HepG2 (cell line): Measurements from ENCODE around the gene RHO. TPM values are rescaled to one million over a fixed set of nuclear protein-coding genes. Genes with fewer than 3 reads are reported as not detected.

Source experiments
- BORCS8-MEF2B ChIP-seq: sonication (generic); formaldehyde crosslinking; IDR thresholded peaks from 2 replicates; pipeline ENCODE4 v1.8.0; 2022; ENCODE audit warnings: mild to moderate bottlenecking, missing genetic modification reagents
- FOXA1 ChIP-seq, 2 experiments: fragments of 450-650 bp in 1 of 2; sonication (generic) in 1 of 2; formaldehyde crosslinking in 1 of 2; IDR thresholded peaks; 2 replicates each; pipeline versions ENCODE4 v1.4.0 to v1.6.1; 2016 to 2020; ENCODE audit warnings: missing genetic modification reagents in 1 of 2
- IKZF4 ChIP-seq: sonication (generic); formaldehyde crosslinking; IDR thresholded peaks from 2 replicates; pipeline ENCODE4 v1.5.1; 2020; ENCODE audit warnings: borderline replicate concordance, mild to moderate bottlenecking, low read depth, missing genetic modification reagents; ENCODE audit errors: not compliant biosample characterization
- NAIF1 ChIP-seq: sonication (generic); formaldehyde crosslinking; IDR thresholded peaks from 2 replicates; pipeline ENCODE4 v1.5.0; 2020; ENCODE audit warnings: mild to moderate bottlenecking, missing genetic modification reagents, borderline replicate concordance
- RFXAP ChIP-seq: sonication (generic); formaldehyde crosslinking; IDR thresholded peaks from 2 replicates; pipeline ENCODE4 v1.4.0; 2020; ENCODE audit warnings: missing genetic modification reagents, borderline replicate concordance
- SP5 ChIP-seq: IDR thresholded peaks from 2 replicates; pipeline ENCODE4 v1.6.1; 2016; ENCODE audit warnings: low read depth, borderline replicate concordance
- THAP11 ChIP-seq: IDR thresholded peaks from 2 replicates; pipeline ENCODE4 v1.6.1; 2016; ENCODE audit warnings: missing biosample characterization, missing genetic modification reagents
- TOPORS ChIP-seq: sonication (generic); formaldehyde crosslinking; IDR thresholded peaks from 2 replicates; pipeline ENCODE4 v1.8.0; 2023; ENCODE audit warnings: mild to moderate bottlenecking, missing genetic modification reagents
- ZFY ChIP-seq: sonication (generic); formaldehyde crosslinking; IDR thresholded peaks from 2 replicates; pipeline ENCODE4 v1.4.0; 2020; ENCODE audit warnings: missing genetic modification reagents
- ZKSCAN1 ChIP-seq: fragments of 150-350 bp; IDR thresholded peaks from 2 replicates; pipeline ENCODE4 v1.6.1; 2014; ENCODE audit warnings: low read length
- ZNF224 ChIP-seq: sonication (generic); formaldehyde crosslinking; IDR thresholded peaks from 2 replicates; pipeline ENCODE4 v1.5.0; 2020; ENCODE audit warnings: mild to moderate bottlenecking, missing genetic modification reagents
- ZNF550 ChIP-seq: sonication (generic); formaldehyde crosslinking; IDR thresholded peaks from 2 replicates; pipeline ENCODE4 v1.4.0; 2020; ENCODE audit warnings: mild to moderate bottlenecking, missing genetic modification reagents, borderline replicate concordance
- ZNF616 ChIP-seq: sonication (generic); formaldehyde crosslinking; IDR thresholded peaks from 2 replicates; pipeline ENCODE4 v1.5.0; 2020; ENCODE audit warnings: low read depth, mild to moderate bottlenecking, missing genetic modification reagents
- polyA plus RNA-seq, 8 experiments: library from polyadenylated mRNA; depleted of rRNA in 3 of 8; stranded (reverse) in 7 of 8; unstranded in 1 of 8; fragments of >200 nt; fragmentation: Illumina TruSeq in 4 of 8; extraction: Trizol in 4 of 8; gene quantifications; 2 replicates each; pipeline versions ENCODE4 v1.2.1 to v1.2.3, GENCODE V29; 2011 to 2016; ENCODE audit warnings: low read depth in 4 of 8, missing spikeins in 1 of 8, mixed read lengths in 1 of 8; ENCODE audit not compliant: insufficient read depth in 1 of 8
- total RNA-seq, 5 experiments: library from RNA; depleted of rRNA; stranded (reverse); fragments of >200 nt; fragmentation: Illumina TruSeq; extraction: Trizol; gene quantifications; 2 replicates each; pipeline ENCODE4 v1.2.3, GENCODE V29; 2016; ENCODE audit warnings: low read depth in 1 of 5
- TF ChIP-seq, protein P1 (sequence below): IDR thresholded peaks from 2 replicates; pipeline ENCODE4 v1.4.0; 2020; ENCODE audit warnings: mild to moderate bottlenecking, missing genetic modification reagents
- TF ChIP-seq, protein P2 (sequence below): sonication (generic); formaldehyde crosslinking; IDR thresholded peaks from 2 replicates; pipeline ENCODE4 v1.4.0; 2020; ENCODE audit warnings: missing genetic modification reagents
- TF ChIP-seq, protein P3 (sequence below): sonication (generic); formaldehyde crosslinking; IDR thresholded peaks from 2 replicates; pipeline ENCODE4 v1.5.0; 2020; ENCODE audit warnings: missing genetic modification reagents, mild to moderate bottlenecking, borderline replicate concordance
- TF ChIP-seq, protein P4 (sequence below): IDR thresholded peaks from 2 replicates; pipeline ENCODE4 v1.6.1; 2016; ENCODE audit warnings: mild to moderate bottlenecking

Gene RHO
- total and polyA plus RNA-seq, 2 of the 13 experiments (the other 11 are each of a cell fraction or from before 2014, with no cell fraction given) = not detected

DNA sequence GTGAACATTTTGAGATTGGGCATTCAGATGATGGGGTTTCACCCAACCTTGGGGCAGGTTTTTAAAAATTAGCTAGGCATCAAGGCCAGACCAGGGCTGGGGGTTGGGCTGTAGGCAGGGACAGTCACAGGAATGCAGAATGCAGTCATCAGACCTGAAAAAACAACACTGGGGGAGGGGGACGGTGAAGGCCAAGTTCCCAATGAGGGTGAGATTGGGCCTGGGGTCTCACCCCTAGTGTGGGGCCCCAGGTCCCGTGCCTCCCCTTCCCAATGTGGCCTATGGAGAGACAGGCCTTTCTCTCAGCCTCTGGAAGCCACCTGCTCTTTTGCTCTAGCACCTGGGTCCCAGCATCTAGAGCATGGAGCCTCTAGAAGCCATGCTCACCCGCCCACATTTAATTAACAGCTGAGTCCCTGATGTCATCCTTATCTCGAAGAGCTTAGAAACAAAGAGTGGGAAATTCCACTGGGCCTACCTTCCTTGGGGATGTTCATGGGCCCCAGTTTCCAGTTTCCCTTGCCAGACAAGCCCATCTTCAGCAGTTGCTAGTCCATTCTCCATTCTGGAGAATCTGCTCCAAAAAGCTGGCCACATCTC, 6.1 kb downstream of the RHO start (continued):
- TF ChIP-seq, protein P1, sequence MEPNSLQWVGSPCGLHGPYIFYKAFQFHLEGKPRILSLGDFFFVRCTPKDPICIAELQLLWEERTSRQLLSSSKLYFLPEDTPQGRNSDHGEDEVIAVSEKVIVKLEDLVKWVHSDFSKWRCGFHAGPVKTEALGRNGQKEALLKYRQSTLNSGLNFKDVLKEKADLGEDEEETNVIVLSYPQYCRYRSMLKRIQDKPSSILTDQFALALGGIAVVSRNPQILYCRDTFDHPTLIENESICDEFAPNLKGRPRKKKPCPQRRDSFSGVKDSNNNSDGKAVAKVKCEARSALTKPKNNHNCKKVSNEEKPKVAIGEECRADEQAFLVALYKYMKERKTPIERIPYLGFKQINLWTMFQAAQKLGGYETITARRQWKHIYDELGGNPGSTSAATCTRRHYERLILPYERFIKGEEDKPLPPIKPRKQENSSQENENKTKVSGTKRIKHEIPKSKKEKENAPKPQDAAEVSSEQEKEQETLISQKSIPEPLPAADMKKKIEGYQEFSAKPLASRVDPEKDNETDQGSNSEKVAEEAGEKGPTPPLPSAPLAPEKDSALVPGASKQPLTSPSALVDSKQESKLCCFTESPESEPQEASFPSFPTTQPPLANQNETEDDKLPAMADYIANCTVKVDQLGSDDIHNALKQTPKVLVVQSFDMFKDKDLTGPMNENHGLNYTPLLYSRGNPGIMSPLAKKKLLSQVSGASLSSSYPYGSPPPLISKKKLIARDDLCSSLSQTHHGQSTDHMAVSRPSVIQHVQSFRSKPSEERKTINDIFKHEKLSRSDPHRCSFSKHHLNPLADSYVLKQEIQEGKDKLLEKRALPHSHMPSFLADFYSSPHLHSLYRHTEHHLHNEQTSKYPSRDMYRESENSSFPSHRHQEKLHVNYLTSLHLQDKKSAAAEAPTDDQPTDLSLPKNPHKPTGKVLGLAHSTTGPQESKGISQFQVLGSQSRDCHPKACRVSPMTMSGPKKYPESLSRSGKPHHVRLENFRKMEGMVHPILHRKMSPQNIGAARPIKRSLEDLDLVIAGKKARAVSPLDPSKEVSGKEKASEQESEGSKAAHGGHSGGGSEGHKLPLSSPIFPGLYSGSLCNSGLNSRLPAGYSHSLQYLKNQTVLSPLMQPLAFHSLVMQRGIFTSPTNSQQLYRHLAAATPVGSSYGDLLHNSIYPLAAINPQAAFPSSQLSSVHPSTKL = no peak
- TF ChIP-seq THAP11 (CRISPR knock-in tag) (no peak), FOXA1 (IDR thresholded peaks at IDR 0.05) (no peak), FOXA1 (CRISPR knock-in tag; IDR thresholded peaks at IDR 0.05) (peak; percentile 45; the same call in 1 of the 2 replicates), SP5 (0 out of 2 replicates have a peak, but pooled peaks have one; percentile 46), ZNF616 (CRISPR knock-in tag) (no peak), RFXAP (CRISPR knock-in tag) (0 out of 2 replicates have a peak, but pooled peaks have one; percentile 29), ZNF550 (CRISPR knock-in tag) (no peak), BORCS8-MEF2B (CRISPR knock-in tag) (no peak), IKZF4 (CRISPR knock-in tag) (peak; percentile 65), ZNF224 (CRISPR knock-in tag) (no peak), ZKSCAN1 (no peak), TOPORS (CRISPR knock-in tag) (no peak), NAIF1 (CRISPR knock-in tag) (no peak), ZFY (CRISPR knock-in tag) (peak; percentile 41; the same call in 1 of the 2 replicates)
- TF ChIP-seq, protein P2, sequence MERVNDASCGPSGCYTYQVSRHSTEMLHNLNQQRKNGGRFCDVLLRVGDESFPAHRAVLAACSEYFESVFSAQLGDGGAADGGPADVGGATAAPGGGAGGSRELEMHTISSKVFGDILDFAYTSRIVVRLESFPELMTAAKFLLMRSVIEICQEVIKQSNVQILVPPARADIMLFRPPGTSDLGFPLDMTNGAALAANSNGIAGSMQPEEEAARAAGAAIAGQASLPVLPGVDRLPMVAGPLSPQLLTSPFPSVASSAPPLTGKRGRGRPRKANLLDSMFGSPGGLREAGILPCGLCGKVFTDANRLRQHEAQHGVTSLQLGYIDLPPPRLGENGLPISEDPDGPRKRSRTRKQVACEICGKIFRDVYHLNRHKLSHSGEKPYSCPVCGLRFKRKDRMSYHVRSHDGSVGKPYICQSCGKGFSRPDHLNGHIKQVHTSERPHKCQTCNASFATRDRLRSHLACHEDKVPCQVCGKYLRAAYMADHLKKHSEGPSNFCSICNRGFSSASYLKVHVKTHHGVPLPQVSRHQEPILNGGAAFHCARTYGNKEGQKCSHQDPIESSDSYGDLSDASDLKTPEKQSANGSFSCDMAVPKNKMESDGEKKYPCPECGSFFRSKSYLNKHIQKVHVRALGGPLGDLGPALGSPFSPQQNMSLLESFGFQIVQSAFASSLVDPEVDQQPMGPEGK (CRISPR knock-in tag) = peak; percentile 38
- TF ChIP-seq, protein P3, sequence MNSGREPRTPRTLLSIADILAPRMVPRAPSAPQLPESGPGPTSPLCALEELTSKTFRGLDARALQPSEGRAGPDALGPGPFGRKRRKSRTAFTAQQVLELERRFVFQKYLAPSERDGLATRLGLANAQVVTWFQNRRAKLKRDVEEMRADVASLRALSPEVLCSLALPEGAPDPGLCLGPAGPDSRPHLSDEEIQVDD (CRISPR knock-in tag) = no peak
- TF ChIP-seq, protein P4, sequence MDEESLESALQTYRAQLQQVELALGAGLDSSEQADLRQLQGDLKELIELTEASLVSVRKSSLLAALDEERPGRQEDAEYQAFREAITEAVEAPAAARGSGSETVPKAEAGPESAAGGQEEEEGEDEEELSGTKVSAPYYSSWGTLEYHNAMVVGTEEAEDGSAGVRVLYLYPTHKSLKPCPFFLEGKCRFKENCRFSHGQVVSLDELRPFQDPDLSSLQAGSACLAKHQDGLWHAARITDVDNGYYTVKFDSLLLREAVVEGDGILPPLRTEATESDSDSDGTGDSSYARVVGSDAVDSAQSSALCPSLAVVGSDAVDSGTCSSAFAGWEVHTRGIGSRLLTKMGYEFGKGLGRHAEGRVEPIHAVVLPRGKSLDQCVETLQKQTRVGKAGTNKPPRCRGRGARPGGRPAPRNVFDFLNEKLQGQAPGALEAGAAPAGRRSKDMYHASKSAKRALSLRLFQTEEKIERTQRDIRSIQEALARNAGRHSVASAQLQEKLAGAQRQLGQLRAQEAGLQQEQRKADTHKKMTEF (CRISPR knock-in tag) = peak; percentile 33; the same call in 1 of the 2 replicates
